Keratinocyte (primary cell): ENCODE results near the gene PIEZO1. TPM values are rescaled to one million over a fixed set of nuclear protein-coding genes. Genes with fewer than 3 reads are reported as not detected.

Source experiments
- DNase-seq: peaks from one replicate; pipeline ENCODE4 v3.0.0-alpha.2; 2011; ENCODE audit warnings: low read depth, missing footprints, low spot score
- FAIRE-seq: peaks from 2 replicates; lab custom pipeline; 2011; peaks lifted over from hg19 to GRCh38; lab: Jason Lieb, UNC
- H2AFZ ChIP-seq: 2 replicates; pipeline ENCODE4 v1.6.0; 2012; ENCODE audit warnings: low read length, control low read depth, inconsistent platforms; ENCODE audit not compliant: control insufficient read depth
- H3K27ac ChIP-seq: 2 replicates; pipeline ENCODE4 v1.5.1; 2011; ENCODE audit warnings: low read length; ENCODE audit not compliant: control insufficient read depth, insufficient read depth
- H3K27me3 ChIP-seq: 3 replicates; pipeline ENCODE4 v1.6.0; 2011; ENCODE audit warnings: low read length; ENCODE audit not compliant: control insufficient read depth, insufficient read depth; ENCODE audit errors: extremely low read depth
- H3K36me3 ChIP-seq, 2 experiments: 2 replicates in 1 of 2; 3 replicates in 1 of 2; pipeline ENCODE4 v1.5.1; 2011; ENCODE audit warnings: low read length in 2 of 2, mild to moderate bottlenecking in 1 of 2; ENCODE audit not compliant: control insufficient read depth in 2 of 2, insufficient read depth in 2 of 2; ENCODE audit errors: extremely low read depth in 1 of 2
- H3K4me1 ChIP-seq: 3 replicates; pipeline ENCODE4 v1.5.1; 2011; ENCODE audit warnings: low read length; ENCODE audit not compliant: control insufficient read depth, insufficient read depth; ENCODE audit errors: extremely low read depth
- H3K4me2 ChIP-seq: 3 replicates; pipeline ENCODE4 v1.6.0; 2011; ENCODE audit warnings: low read depth, low read length; ENCODE audit not compliant: control insufficient read depth, insufficient read depth; ENCODE audit errors: extremely low read depth
- H3K4me3 ChIP-seq, 3 experiments: fragments of 200-600 bp in 1 of 3; sonication (generic) in 1 of 3; 2 replicates in 2 of 3; 3 replicates in 1 of 3; pipeline ENCODE4 v1.5.1; 2011 to 2016; ENCODE audit warnings: low read length in 3 of 3, mild to moderate bottlenecking in 3 of 3, control low read depth in 2 of 3, inconsistent platforms in 1 of 3, low read depth in 1 of 3, mixed read lengths in 1 of 3, mixed run types in 1 of 3, moderate library complexity in 1 of 3; ENCODE audit not compliant: control insufficient read depth in 2 of 3, insufficient read depth in 2 of 3; ENCODE audit errors: extremely low read depth in 1 of 3
- H3K79me2 ChIP-seq: 2 replicates; pipeline ENCODE4 v1.6.0; 2012; ENCODE audit warnings: low read length; ENCODE audit not compliant: control insufficient read depth, insufficient read depth
- H3K9ac ChIP-seq: 3 replicates; pipeline ENCODE4 v1.6.0; 2011; ENCODE audit warnings: low read length; ENCODE audit not compliant: control insufficient read depth, insufficient read depth; ENCODE audit errors: extremely low read depth
- H3K9me1 ChIP-seq: 3 replicates; pipeline ENCODE4 v1.6.0; 2011; ENCODE audit warnings: low read length; ENCODE audit not compliant: control insufficient read depth, insufficient read depth; ENCODE audit errors: extremely low read depth
- H3K9me3 ChIP-seq: 2 replicates; pipeline ENCODE4 v1.5.1; 2012; ENCODE audit warnings: low read depth, low read length; ENCODE audit not compliant: control insufficient read depth
- H4K20me1 ChIP-seq: 3 replicates; pipeline ENCODE4 v1.6.0; 2011; ENCODE audit warnings: low read length; ENCODE audit not compliant: control insufficient read depth, insufficient read depth; ENCODE audit errors: extremely low read depth
- CTCF ChIP-seq, 3 experiments: IDR thresholded peaks in 1 of 3; conservative IDR thresholded peaks in 1 of 3; optimal IDR thresholded peaks in 1 of 3; 2 replicates in 2 of 3; 3 replicates in 1 of 3; pipeline versions ENCODE3 to v1.5.1; 2011; ENCODE audit warnings: low read length in 3 of 3, mild to moderate bottlenecking in 3 of 3, moderate library complexity in 2 of 3, control low read depth in 1 of 3, inconsistent platforms in 1 of 3; ENCODE audit not compliant: insufficient read depth in 2 of 3; ENCODE audit errors: extremely low read depth in 1 of 3
- EZH2 ChIP-seq: IDR thresholded peaks from one replicate; pipeline ENCODE4 v1.6.1; 2012; ENCODE audit warnings: inconsistent platforms, mild to moderate bottlenecking, low read length, moderate library complexity
- dilution Hi-C: fragments of 300-500 bp; cut with MboI; formaldehyde crosslinking; loops from one replicate; pipeline ENCODE4 v1.7.0; 2020; ENCODE audit warnings: low sequenced_read_pairs; ENCODE audit not compliant: extremely low pct_ligation_motif_present
- polyA plus RNA-seq, 5 experiments: library from polyadenylated mRNA; depleted of rRNA in 3 of 5; stranded (reverse) in 3 of 5; stranded (forward) in 1 of 5; unstranded in 1 of 5; fragments of >200 nt; gene quantifications; 1 replicate in 1 of 5; 2 replicates in 3 of 5; 3 replicates in 1 of 5; pipeline versions ENCODE4 v1.2.1 to v1.2.3, GENCODE V29; 2011 to 2012; ENCODE audit warnings: missing spikeins in 2 of 5, low read depth in 1 of 5, low replicate concordance in 1 of 5

PIEZO1 gene
- polyA plus RNA-seq, 1 donor (not counting 4 experiments of a cell fraction or from before 2014, with no cell fraction given): 62.8 TPM

- Histone ChIP-seq H3K9me3 (no peaks in the 10 kb centered on the region), H3K9me1 (peaks cover 2% of the 10 kb centered on the region), H3K4me2 (no peak overlapping the region), H3K27ac (no peak overlapping the region), H2AFZ (no peak overlapping the region), H4K20me1 (peaks cover 31% of the 10 kb centered on the region), H3K4me1 (peaks cover 10% of the 10 kb centered on the region), H3K4me3 (no peak overlapping the region), H3K9ac (no peak overlapping the region), H3K36me3 (peaks cover 32 to 39% of the 10 kb centered on the region in 2 experiments), H3K79me2 (peaks cover 21% of the 10 kb centered on the region), H3K27me3 (no peaks in the 10 kb centered on the region)
- TF ChIP-seq EZH2: no peak
- TF ChIP-seq CTCF (optimal IDR thresholded peaks at IDR 0.05 in 1 of 3, IDR thresholded peaks at IDR 0.05 in 1 of 3, conservative IDR thresholded peaks at IDR 0.05 in 1 of 3; ENCODE audit: extremely low read depth in 1 of 3, insufficient read depth in 2 of 3, low read length in 3 of 3): no peak
- FAIRE-seq (no peak), DNase-seq (no peak)
- dilution Hi-C loops: no loop called here
Observed at GRCh38 chr16:88739977-88740726, 44.9 kb downstream of the PIEZO1 start.

GRCh38 chr16:88739139-88739976, 45.7 kb downstream of the PIEZO1 start:
- no peak for FAIRE-seq
- H3K79me2 ChIP-seq: peaks cover 18% of the 10 kb centered on the region
- no peak overlapping the region for H3K27ac ChIP-seq
- no peaks in the 10 kb centered on the region for H3K27me3 ChIP-seq
- H3K9ac ChIP-seq: no peak overlapping the region
- dilution Hi-C loops: no loop called here
- H3K4me1 ChIP-seq: peaks cover 10% of the 10 kb centered on the region
- no peak overlapping the region for H3K4me3 ChIP-seq
- no peak overlapping the region for H2AFZ ChIP-seq
- H3K9me1 ChIP-seq: peaks cover 2% of the 10 kb centered on the region
- TF ChIP-seq CTCF (optimal IDR thresholded peaks at IDR 0.05 in 1 of 3, IDR thresholded peaks at IDR 0.05 in 1 of 3, conservative IDR thresholded peaks at IDR 0.05 in 1 of 3; ENCODE audit: extremely low read depth in 1 of 3, insufficient read depth in 2 of 3, low read length in 3 of 3): no peak
- TF ChIP-seq EZH2: no peak
- peaks cover 31% of the 10 kb centered on the region for H4K20me1 ChIP-seq
- H3K4me2 ChIP-seq: no peak overlapping the region
- H3K9me3 ChIP-seq: no peaks in the 10 kb centered on the region
- peaks cover 35 to 40% of the 10 kb centered on the region in 2 experiments for H3K36me3 ChIP-seq
- DNase-seq: no peak
